ENCODE measurements around the gene RDH11.
"Not testable (repeated sequence)": the region's sequence is repeated elsewhere in the genome, so short reads cannot be mapped to it uniquely, and the experiment has no call there.

The RDH11 gene

GRCh38 chr14:67695394-67695949 is at the start of gene RDH11:
Gene RDH11, minus strand, starts transcription at chr14:67695764. Its CDS starts 61 bp downstream, at chr14:67695703.
- DNase-seq, result peak; percentile 93

DNA sequence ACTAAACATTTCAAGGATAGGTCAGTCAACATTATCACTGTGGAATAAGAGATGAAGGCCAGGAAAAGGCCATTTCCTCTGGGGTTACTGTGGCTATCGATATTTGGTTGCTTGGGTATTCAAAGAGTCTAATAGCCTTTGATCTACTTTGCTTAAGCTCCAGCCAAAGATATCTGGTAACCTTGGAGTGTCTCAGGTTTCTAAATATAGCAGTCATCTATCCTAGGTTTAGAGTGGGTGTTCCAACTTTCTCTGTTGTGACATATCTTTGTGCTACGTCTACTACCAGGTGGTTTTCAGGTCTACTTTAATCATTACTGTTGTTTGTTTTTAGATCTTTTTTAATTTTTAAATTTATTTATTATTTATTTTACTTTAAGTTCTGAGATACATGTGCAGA is 48.5 kb upstream of the RDH11 start:
- no peak for DNase-seq

DNA sequence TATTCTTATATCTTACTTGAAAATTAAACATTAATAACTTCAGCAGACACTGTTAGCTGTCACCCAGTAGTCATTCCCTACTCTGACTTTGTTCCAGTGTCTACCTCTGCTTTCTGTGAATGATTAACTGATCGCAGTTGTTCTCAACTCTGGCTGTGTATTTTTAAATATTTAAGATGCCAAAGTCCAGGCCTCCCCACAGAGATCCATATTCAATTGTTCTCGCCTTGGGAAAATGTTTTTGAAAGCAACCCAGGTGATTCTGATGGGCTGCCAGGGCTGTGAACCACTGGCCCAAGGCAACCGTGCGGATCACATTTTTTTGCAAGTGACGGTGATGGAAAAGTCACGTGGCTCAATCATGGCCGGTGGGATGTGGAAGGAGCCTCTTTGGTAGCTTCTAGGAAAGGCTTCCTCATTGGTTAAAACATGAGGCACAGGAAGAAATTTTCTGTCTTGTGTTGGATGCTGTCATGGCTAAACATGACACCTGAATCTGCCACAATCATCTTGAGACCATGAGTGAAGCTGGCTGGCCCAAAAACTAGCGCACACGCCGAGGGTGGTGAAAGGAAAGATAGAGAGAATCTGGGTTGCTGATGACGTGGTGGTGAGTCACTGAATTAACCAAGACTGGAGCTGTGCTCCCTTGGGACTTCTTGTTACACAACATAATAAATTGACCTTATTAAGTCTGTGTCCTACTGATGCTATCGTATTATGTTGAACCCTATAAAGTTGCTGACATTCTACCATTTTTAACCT is 43.4 kb upstream of the RDH11 start:
- DNase-seq, result peak; percentile 58

GRCh38 chr14:67736771-67737170 is 41.2 kb upstream of the RDH11 start:
- DNase-seq, result no peak

- DNase-seq, result no peak
Measured at GRCh38 chr14:67735336-67736147, 40.0 kb upstream of the RDH11 start.

DNA sequence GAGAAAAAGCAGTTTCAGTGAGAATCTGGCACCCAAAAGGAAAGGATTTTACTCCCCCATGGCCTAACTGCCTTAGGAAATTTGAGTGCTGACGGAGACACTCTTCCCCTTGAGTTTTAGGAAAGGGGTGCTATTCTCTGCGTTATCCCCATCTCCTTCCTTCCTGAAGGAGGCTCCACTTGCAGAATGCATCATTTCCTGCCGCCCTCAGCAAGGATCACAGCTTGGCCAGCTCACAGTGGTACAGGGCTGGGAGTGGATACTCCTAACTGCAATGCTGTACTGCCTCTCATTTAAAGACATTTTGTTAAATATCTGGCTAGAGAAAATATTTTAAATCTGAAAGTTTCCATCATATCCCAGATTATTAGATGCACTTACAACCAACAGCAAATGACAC is 39.1 kb upstream of the RDH11 start:
- no peak for DNase-seq

DNA sequence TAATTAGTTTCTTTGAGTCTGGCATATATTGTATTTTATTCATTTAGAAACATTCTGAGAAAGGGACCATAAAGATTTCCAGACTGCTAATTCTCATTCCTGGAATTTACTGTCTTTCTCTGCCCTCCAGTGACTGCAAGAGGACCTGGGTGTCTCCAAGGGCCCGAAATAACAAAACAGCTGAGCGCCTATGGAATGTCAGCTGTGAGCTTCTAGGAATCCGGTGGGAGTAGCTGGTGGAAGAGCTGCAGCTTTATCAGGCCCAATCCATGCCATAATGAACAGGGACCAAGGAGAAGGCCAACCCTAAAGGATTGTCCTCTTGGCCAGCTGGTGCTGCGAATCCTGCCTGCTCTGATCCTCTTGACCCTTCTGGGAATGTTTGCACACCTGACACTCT is 38.1 kb upstream of the RDH11 start:
- no peak for DNase-seq

DNA sequence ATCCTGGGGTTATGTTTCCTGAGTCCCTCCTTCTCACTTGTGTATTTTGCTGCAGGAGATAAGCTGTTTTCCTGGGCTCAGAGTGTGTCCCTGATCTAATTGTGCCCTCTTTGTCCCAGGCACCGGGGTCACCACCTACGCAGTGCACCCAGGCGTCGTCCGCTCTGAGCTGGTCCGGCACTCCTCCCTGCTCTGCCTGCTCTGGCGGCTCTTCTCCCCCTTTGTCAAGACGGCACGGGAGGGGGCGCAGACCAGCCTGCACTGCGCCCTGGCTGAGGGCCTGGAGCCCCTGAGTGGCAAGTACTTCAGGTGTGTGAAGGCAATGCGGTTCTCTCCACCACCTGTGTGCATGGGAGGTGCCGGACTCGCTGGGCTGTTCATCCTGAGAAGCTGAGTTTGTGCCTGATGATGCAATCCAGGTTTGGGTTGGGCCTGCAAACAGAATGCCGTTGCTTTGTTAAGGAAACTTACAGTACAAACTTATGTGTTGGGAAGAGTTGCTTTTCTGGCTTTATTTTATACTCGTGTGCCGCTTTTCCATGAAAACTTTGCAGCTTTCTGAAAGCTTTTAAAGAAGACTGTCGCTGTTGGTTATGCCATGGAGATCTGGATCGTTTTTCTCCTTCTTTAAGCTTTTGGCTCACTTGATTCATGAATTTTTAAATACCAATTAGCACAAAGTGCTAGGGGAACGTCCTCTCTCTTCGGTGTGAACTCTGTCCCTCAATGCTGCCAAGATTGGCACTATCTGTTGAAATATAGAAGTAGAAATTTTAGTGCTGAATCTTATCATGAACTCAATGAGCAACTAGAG is 33.7 kb upstream of the RDH11 start:
- no peak for DNase-seq

DNA sequence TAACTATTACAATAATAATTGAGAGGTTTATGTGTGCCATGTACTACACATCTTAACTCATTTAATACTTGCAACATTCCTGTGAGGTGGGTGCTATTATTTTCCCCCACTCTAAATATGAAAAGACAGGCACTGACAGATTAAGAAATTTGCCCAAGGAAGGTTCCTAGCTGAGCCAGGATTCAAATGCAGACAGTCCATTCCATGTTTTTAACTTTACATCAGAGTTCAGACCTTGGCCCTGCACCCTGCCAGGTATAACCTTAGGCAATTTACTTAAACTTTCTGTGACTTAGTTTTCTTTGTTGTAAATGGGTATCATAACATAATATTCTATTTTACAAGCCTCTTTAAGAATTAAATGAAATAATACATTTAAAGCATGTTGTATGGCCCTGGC is 32.7 kb upstream of the RDH11 start:
- no peak for DNase-seq

DNA sequence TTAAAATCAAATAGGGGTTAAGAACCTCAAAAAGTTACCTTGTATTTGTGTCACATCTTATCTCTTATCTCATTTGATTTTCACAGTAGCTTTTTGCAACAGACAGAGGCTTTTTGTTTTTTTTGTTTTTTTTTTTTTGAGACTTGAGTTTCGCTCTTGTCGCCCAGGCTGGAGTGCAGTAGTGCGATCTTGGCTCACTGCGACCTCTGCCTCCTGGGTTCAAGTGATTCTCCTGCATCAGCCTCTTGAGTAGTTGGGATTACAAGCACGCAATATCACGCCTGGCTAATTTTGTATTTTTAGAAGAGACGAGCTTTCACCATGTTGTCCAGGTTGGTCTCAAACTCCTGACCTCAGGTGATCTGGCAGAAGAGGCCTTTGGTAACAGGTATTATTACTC is 31.8 kb upstream of the RDH11 start:
- no peak for DNase-seq

- DNase-seq, result no peak
Measured at GRCh38 chr14:67725171-67725570, 29.6 kb upstream of the RDH11 start.

GRCh38 chr14:67722293-67722692 is 26.7 kb upstream of the RDH11 start:
- DNase-seq, result no peak

- DNase-seq, result no peak
Measured at GRCh38 chr14:67721875-67722274, 26.3 kb upstream of the RDH11 start.

DNA sequence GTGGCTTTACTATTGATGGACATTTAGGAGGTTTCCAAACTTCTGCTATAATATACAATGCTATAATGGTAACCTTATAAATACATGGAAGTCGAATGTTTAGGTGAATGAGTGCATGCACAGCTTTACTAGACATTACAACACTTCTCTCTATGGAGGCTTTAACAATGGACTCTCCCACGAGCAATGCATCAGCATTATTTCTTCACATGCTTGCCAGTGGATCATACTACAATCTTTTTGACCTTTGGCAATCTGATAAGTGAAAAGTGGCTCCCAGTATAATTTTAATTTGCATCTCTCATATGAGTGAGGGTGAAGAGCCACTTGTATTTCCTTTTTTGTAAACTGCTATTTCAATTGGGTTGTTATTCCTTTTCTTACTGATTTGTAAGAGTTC is 24.3 kb upstream of the RDH11 start:
- DNase-seq, result no peak

GRCh38 chr14:67719385-67719784 is 23.8 kb upstream of the RDH11 start:
- DNase-seq, result not testable (repeated sequence)

DNA sequence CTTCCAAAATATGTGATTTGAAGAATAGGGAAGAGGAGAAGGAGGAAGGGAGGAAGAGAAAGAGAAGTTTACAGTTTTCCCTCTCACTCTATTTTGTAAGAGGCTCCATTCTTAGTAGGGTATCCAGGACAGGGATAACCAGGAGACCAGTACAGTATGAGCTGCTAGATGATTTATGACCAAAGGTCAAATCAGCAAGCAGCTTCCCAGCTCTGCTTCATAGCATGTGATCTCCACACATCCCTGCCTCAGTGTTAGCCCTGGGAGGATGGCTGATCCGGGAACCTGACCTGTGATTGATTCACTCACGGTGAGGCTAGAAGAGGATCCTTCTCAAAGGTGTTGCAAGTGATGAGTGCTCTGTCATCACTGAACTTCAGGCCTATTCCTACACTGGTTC is 22.7 kb upstream of the RDH11 start:
- DNase-seq, result no peak

GRCh38 chr14:67717048-67717447 is 21.5 kb upstream of the RDH11 start:
- no peak for DNase-seq

DNA sequence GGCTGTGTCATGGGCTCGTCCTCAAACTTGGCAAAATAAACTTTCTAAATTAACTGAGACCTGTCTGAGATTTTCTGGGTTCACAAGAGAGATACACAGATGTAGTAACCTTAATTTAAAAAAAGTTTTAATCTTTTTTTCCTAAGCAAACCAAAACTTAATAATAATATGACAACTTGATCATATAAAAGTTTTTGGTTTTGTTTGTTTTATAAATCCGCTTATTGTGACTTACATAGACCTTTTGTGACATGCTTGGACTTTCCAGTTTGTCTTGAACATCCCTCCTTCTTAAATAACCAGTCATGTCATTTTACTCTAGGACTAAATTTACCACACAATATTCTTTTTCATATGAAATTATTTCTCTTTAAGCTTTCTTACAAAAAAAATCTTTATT is 14.6 kb upstream of the RDH11 start:
- no peak for DNase-seq

- DNase-seq, result not testable (repeated sequence)
Measured at GRCh38 chr14:67709796-67710195, 14.2 kb upstream of the RDH11 start.

DNA sequence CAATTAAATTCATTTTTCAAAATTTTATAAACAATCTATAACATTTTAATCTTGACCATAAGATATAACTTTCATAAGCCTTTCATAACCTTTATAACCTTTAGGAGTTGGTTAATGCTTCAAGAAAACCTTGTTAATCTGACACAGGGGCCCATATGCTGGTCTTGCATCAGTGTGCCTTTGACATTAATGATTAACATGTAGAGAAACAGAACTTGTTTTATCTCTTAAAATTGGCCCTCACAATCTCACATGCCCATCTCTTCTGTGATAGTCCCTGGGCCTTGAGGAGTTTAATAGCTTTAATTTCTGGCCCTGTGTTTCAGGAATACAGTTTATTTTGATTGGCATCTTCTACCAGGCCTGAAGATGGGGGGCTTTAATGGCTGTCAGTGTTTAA is 13.8 kb upstream of the RDH11 start:
- not testable (repeated sequence) for DNase-seq

DNA sequence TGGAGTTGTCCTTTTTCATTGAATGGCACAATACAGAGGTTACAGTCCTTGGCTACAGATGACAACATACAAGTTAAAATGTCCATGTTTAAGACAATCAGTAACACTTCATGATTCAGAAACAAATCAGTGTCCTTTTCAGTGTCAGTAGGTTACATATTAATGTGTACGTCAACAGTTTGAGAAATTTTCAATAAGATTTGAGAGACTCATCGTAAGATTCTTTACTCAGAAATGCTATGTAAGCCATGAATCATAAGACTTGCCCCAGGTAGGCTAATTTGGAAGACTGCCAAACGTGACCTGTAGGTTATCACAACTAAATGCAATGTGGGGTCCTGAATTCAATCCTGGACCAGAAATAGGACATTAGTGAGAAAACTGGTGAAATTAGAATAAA is 9.6 kb upstream of the RDH11 start:
- DNase-seq, result no peak

DNA sequence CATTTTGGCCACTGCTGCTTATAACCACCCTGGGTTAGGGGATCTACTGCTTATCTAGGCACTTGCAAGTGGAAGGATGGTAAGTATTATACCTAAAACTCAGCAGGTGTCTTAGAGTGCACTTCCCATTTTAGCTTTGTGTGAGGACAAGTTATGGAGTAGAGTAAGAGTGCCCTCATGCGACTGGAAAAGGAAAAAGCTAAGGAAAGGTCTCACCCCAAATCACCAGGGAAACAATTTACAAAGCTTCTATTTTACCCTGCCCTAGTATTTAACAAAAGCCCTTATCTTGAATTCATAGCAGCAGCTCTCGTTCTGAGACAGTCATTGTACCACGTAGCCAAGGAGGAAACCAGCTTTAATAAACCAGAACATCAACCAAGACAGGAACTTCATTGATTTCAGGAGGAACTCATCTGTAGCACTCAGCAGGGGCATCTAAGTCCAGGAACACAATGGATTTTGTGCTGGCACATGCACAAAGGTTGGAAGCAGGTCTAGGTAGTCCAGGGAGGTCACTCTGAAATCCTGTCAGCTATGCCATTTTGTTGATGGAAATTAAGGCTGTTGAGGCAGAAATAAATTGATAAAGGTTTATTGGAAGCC is 9.0 kb upstream of the RDH11 start:
- DNase-seq, result peak; percentile 59

DNA sequence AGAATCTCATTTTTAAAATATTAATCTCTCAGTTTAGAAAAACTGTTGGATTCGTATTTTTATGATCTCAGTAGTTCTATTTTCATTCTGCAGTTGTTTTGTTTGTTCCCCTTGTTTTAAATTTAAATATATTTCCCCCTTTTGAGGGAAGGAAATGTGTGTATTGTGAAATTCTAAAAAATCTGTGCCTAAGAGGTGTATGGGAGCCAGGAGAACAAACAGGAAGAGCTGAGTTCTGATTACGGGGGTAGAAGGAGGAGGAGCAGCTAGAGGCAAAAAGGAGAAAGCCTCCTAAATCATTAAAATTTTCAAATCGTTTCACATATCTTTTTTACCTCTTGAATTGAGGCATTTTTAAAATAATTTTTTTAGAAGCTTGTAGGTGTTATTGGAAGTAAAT is 8.4 kb upstream of the RDH11 start:
- peak; percentile 41 for DNase-seq

Measured in inflammatory macrophage treated with lipopolysaccharide for 4 hours (primary cell).